ENCODE results near the gene NEK7. TPM values are rescaled to one million over a fixed set of nuclear protein-coding genes. Genes with fewer than 3 reads are reported as not detected.
"Not testable (repeated sequence)": the region's sequence is repeated elsewhere in the genome, so short reads cannot be mapped to it uniquely, and the experiment has no call there.

The NEK7 gene
- total RNA-seq, 2 experiments from 2014 or later = 71.4 to 77.4 TPM

DNA sequence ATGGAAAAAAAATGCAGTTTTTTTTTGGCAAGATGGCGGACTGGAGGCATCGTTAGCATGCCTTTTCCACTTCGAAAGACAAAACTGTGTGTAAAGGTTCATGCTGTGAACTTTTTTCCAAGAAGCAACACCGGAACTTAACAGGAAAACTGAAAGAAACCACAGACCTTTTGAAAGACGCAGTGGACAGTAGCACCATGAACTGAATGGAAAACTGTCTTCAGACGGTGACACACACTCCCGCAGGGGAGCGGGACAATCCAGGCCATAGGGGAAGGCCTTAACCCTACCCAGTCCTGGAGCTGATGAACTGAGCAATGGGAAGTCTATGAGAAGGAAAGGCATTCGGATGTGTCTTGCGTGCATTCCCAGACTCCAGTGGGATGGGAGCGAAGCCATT is 54.9 kb downstream of the NEK7 start:
- Mint-ChIP-seq H3K27me3 (no peaks in the 10 kb centered on the region), H3K9me3 (ENCODE audit: low read depth) (peaks cover 12% of the 10 kb centered on the region), H3K27ac (no peak overlapping the region), H3K4me3 (no peak overlapping the region), H3K4me1 (peaks cover 11% of the 10 kb centered on the region), H3K36me3 (peaks cover 49% of the 10 kb centered on the region)
- DNase-seq (no peak), ATAC-seq (no peak)
- CTCF ChIA-PET = no interaction called here

DNA sequence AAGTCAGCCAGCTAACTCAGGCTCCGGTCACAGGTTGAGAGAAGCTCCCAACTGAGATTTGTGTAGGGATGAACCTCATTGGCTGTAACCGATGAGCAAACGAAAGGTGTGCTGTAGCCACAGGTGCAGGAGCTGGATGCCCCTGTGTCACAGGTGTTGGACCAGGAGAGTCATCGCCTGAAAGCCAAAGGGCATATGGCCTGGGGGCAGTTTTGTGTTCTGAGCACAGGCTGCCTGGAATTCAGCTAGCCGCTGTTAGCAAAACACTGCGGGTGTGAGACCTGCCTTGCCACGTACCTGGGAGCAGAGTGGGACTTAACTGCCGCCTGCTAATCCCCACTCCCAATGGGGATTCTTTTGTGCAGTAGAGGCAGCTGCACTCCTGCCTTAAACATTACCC is 55.3 kb downstream of the NEK7 start:
- Mint-ChIP-seq H3K27ac (no peak overlapping the region), H3K4me3 (no peak overlapping the region), H3K36me3 (peaks cover 53% of the 10 kb centered on the region), H3K4me1 (peaks cover 12% of the 10 kb centered on the region), H3K9me3 (ENCODE audit: low read depth) (peaks cover 12% of the 10 kb centered on the region), H3K27me3 (no peaks in the 10 kb centered on the region)
- DNase-seq = no peak
- ATAC-seq = no peak
- CTCF ChIA-PET = interaction anchor here (1.2 to 1.3 kb wide), 2 partner anchors 14 to 62 kb away, joined by 3 read pairs; no protein-coding TSS in a partner anchor

DNA sequence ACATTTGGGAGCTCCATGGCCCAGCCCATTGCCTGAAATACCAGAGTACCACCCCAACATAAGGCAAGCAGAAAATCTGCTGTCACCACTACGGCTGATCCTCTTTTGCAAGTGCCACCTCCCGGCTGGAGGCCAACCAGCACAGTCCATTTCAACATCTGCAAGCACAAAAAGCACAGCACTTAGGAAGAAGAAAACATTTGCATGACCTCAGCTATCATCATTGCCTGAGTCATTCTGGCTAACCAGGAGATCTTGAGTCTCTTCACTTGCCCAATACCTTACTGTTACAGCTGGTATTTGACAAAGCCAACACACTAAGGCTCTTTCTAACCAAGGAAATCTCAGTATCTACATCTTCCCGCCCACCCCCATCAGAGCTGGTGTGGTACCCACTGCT is 55.9 kb downstream of the NEK7 start:
- CTCF ChIA-PET = interaction anchor here (1.2 to 1.3 kb wide), 2 partner anchors 15 to 62 kb away, joined by 3 read pairs; no protein-coding TSS in a partner anchor

DNA sequence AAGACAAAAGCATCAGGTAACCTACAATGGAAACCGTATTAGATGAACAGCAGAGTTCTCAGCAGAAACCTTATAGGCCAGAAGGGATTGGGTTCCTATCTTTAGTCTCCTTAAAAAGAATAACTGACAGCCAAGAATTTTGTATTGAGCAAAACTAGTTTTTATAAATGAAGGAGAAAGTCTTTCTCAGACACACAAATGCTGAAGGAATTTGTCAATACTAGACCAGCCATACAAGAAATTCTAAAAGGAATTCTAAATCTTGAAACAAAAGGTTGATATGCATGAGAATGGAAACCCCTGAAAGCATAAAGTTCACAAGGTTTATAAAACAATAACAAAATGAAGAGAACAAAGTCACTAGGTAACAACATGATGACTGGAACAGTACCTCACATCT is 58.1 kb downstream of the NEK7 start:
- H3K9me3 Mint-ChIP-seq (ENCODE audit: low read depth) = peaks cover 20% of the 10 kb centered on the region
- peaks cover 12% of the 10 kb centered on the region for H3K4me1 Mint-ChIP-seq
- CTCF ChIA-PET = no interaction called here
- no peak for ATAC-seq
- peaks cover 61% of the 10 kb centered on the region for H3K36me3 Mint-ChIP-seq
- DNase-seq = no peak
- no peak overlapping the region for H3K4me3 Mint-ChIP-seq
- no peak overlapping the region for H3K27ac Mint-ChIP-seq
- no peaks in the 10 kb centered on the region for H3K27me3 Mint-ChIP-seq

More for the DNA sequence above, 55.9 kb downstream of the NEK7 start:
- no peak for ATAC-seq
- no peak overlapping the region for H3K27ac Mint-ChIP-seq
- H3K36me3 Mint-ChIP-seq = peaks cover 58% of the 10 kb centered on the region
- peaks cover 17% of the 10 kb centered on the region for H3K9me3 Mint-ChIP-seq (ENCODE audit: low read depth)
- DNase-seq = no peak
- H3K4me1 Mint-ChIP-seq = peaks cover 12% of the 10 kb centered on the region
- H3K27me3 Mint-ChIP-seq = no peaks in the 10 kb centered on the region
- no peak overlapping the region for H3K4me3 Mint-ChIP-seq

DNA sequence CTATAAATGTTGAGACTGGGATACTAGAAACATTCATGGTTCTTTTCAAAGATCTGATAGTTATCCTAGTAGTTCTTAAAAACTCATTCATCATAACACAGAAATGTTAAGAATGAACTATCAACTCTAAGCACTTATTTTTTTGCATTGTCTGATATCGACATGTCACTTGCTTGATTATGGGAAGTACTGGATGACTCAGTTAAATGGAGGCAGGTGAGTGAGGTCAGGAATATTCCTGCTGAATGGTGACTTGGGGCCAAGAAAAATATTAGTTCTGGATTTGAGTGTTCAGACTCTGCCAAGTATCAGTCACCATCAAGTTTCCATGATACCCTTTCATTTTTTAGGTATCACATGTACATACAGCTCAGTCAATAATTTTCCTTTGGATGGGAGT is 63.6 kb downstream of the NEK7 start:
- peaks cover 12% of the 10 kb centered on the region for H3K4me1 Mint-ChIP-seq
- H3K36me3 Mint-ChIP-seq = peaks cover 50% of the 10 kb centered on the region
- H3K27me3 Mint-ChIP-seq = no peaks in the 10 kb centered on the region
- H3K4me3 Mint-ChIP-seq = no peak overlapping the region
- no peak for DNase-seq
- H3K9me3 Mint-ChIP-seq (ENCODE audit: low read depth) = peaks cover 24% of the 10 kb centered on the region
- H3K27ac Mint-ChIP-seq = no peak overlapping the region
- CTCF ChIA-PET = interaction anchor here (0.6 kb wide), 1 partner anchor 16 kb away, joined by 3 read pairs; no protein-coding TSS in a partner anchor
- ATAC-seq = no peak

DNA sequence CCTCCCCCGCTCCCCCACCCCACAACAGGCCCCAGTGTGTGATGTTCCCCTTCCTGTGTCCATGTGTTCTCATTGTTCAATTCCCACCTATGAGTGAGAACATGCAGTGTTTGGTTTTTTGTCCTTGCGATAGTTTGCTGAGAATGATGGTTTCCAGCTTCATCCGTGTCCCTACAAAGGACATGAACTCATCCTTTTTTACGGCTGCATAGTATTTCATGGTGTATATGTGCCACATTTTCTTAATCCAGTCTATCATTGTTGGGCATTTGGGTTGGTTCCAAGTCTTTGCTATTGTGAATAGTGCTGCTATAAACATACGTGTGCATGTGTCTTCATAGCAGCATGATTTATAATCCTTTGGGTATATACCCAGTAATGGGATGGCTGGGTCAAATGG is 70.2 kb downstream of the NEK7 start:
- H3K27ac Mint-ChIP-seq, H3K4me1 Mint-ChIP-seq, DNase-seq, CTCF ChIA-PET, H3K4me3 Mint-ChIP-seq, H3K27me3 Mint-ChIP-seq, ATAC-seq: not testable (repeated sequence)
- Mint-ChIP-seq H3K9me3 (ENCODE audit: low read depth) (peaks cover 13% of the 10 kb centered on the region), H3K36me3 (peaks cover 50% of the 10 kb centered on the region)

DNA sequence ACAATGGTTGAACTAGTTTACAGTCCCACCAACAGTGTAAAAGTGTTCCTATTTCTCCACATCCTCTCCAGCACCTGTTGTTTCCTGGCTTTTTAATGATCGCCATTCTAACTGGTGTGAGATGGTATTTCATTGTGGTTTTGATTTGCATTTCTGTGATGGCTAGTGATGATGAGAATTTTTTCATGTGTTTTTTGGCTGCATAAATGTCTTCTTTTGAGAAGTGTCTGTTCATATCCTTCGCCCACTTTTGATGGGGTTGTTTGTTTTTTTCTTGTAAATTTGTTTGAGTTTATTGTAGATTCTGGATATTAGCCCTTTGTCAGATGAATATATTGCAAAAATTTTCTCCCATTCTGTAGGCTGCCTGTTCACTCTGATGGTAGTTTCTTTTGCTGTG is 70.7 kb downstream of the NEK7 start:
- not testable (repeated sequence) for ATAC-seq

DNA sequence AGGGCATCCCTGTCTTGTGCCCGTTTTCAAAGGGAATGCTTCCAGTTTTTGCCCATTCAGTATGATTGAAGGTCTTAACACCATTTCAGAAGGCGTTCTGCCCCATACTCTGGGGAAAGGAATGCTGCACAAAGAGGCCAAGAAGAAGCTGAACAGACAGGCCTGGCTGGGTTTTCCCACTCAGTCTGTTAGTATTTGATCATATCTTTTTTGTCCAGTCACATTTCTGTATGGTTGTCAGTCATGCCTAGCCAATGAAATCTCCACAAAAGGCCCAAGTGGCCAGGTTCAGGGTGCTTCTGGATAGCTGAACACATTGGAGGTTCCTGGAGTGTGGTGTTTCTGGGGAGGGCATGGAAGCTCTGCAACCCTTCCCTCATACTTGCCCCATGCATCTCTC is 72.1 kb downstream of the NEK7 start:
- no peak overlapping the region for H3K27ac Mint-ChIP-seq
- peaks cover 5% of the 10 kb centered on the region for H3K9me3 Mint-ChIP-seq (ENCODE audit: low read depth)
- no peaks in the 10 kb centered on the region for H3K27me3 Mint-ChIP-seq
- H3K36me3 Mint-ChIP-seq = peaks cover 50% of the 10 kb centered on the region
- H3K4me1 Mint-ChIP-seq = peaks cover 12% of the 10 kb centered on the region
- DNase-seq (no peak), ATAC-seq (no peak)
- no peak overlapping the region for H3K4me3 Mint-ChIP-seq
- CTCF ChIA-PET = no interaction called here

More for the DNA sequence above, 70.7 kb downstream of the NEK7 start:
- H3K4me3 Mint-ChIP-seq, CTCF ChIA-PET, H3K4me1 Mint-ChIP-seq, DNase-seq, H3K27ac Mint-ChIP-seq, H3K27me3 Mint-ChIP-seq: not testable (repeated sequence)
- Mint-ChIP-seq H3K9me3 (ENCODE audit: low read depth) (peaks cover 11% of the 10 kb centered on the region), H3K36me3 (peaks cover 51% of the 10 kb centered on the region)

DNA sequence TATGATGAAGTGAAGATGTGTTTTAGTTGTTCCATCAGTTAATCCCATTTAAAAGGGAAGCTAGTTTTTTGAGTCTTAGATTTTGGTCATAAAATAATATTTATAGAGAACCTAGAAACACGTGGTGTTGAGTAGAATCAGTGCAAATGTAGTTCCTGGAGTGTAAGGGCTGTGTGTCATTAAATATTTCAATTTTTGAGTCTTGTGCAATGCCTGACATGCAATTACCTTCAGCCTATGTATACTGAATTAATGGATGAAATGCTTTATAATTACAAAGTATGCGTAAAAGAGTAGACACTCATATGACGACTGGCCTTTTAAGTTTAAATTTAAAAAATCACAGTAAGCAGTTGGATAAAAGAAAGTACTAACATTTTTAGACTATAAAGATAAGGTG is 75.0 kb downstream of the NEK7 start:
- CTCF ChIA-PET = interaction anchor here (0.9 to 1.5 kb wide), 2 partner anchors 13 to 76 kb away, joined by 4 read pairs; no protein-coding TSS in a partner anchor
- no peak overlapping the region for H3K27ac Mint-ChIP-seq
- H3K9me3 Mint-ChIP-seq (ENCODE audit: low read depth) = no peaks in the 10 kb centered on the region
- H3K4me3 Mint-ChIP-seq = no peak overlapping the region
- peaks cover 44% of the 10 kb centered on the region for H3K36me3 Mint-ChIP-seq
- DNase-seq (no peak), ATAC-seq (no peak)
- H3K4me1 Mint-ChIP-seq = peaks cover 25% of the 10 kb centered on the region
- no peaks in the 10 kb centered on the region for H3K27me3 Mint-ChIP-seq

DNA sequence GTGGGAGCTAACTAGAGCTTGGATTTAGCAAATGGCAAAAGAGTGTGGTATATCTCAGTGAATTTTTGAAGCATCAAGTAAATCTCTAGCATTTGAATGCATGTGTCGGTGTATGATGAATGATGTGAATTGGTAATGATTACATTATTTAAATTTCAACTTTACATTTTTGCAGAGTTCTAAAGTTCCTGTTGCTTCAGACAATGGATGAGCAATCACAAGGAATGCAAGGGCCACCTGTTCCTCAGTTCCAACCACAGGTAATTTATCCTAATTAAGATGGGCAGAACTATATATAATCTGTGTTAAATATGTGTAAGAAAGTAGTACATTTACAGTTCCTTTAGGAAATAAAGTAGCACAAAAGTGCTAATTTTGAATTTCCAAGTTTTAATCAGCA is 75.6 kb downstream of the NEK7 start:
- Mint-ChIP-seq H3K4me3 (no peak overlapping the region), H3K27ac (no peak overlapping the region), H3K9me3 (ENCODE audit: low read depth) (no peaks in the 10 kb centered on the region), H3K27me3 (no peaks in the 10 kb centered on the region), H3K36me3 (peaks cover 42% of the 10 kb centered on the region), H3K4me1 (peaks cover 25% of the 10 kb centered on the region)
- CTCF ChIA-PET = interaction anchor here (0.9 to 1.5 kb wide), 2 partner anchors 13 to 77 kb away, joined by 4 read pairs; no protein-coding TSS in a partner anchor
- no peak for DNase-seq
- ATAC-seq = no peak

DNA sequence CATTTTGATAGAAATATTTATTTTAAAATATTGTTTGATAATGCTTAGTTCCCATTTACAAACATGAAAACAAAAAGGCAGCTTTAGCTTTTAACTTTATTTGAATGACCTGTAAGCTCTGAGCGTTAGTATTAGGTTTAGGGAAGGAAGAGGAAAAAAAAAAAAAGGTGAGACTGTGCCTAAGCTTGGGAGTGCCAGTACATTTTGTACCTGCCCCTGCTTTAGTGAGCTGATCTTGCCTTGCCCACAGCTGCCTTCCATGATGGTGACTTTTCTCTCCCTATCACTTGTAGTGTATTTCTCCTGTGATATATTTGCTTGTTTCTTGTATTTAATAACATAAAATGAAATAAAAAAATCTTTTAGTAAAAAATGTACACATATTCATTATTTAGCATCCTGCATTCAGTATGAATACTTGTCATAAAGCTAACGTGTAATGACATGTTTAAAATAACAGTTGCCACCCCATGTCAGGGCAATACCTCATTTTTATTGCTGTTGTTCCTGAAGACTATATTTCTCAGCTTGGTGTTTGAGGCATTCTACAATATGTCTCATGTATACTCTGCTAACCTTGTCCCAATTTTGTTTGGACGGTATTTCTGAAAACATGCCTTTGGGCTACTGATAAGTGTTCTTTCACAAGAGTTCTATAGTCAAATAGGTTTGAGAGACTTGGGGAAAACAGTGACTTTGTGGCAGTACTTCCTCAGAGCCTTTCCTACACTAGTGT is 76.3 kb downstream of the NEK7 start:
- Mint-ChIP-seq H3K9me3 (ENCODE audit: low read depth) (no peaks in the 10 kb centered on the region), H3K36me3 (peaks cover 41% of the 10 kb centered on the region), H3K27me3 (no peaks in the 10 kb centered on the region), H3K4me1 (peaks cover 25% of the 10 kb centered on the region), H3K27ac (no peak overlapping the region), H3K4me3 (no peak overlapping the region)
- CTCF ChIA-PET = no interaction called here
- DNase-seq (no peak), ATAC-seq (no peak)

DNA sequence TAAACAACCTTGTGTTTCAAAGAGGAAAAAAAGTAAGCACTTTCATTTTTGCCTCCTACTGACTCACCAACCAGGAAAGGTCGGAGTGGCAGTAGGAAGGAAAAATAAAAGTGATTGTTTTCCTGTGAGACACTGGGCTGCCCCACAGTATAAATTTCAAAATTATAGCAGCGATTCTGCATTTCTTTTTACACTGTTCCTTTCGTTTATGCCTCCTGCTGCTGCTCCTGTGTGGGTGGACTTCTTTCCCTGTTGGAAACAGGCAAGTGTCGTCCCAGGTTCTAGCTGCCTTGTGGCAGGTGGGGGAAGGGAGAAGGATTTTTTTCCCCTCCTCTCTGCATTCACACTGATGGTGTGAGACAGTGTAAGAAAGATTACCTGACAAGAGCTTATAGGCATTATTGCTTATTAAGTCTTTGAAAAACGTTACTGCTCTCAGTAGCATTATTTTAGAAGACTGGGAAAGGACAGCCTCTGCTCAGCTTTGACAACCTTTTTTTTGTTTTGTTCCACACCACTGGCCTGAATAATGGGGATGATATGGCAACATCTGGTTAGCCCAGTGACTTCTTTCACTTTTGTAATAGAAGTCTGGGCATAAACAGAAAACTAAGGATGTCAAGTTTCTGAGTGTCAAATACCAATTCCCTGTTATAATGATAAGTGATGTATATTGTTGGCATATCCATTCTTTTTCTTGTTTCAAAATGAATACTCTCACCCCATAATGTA is 77.9 kb downstream of the NEK7 start:
- H3K4me1 Mint-ChIP-seq = peaks cover 22% of the 10 kb centered on the region
- no peaks in the 10 kb centered on the region for H3K27me3 Mint-ChIP-seq
- peak overlapping the region; percentile 10 for H3K4me3 Mint-ChIP-seq
- peaks cover 40% of the 10 kb centered on the region for H3K36me3 Mint-ChIP-seq
- CTCF ChIA-PET = no interaction called here
- no peak for DNase-seq
- ATAC-seq = peak; percentile 47
- no peaks in the 10 kb centered on the region for H3K9me3 Mint-ChIP-seq (ENCODE audit: low read depth)
- H3K27ac Mint-ChIP-seq = peak overlapping the region; percentile 49

DNA sequence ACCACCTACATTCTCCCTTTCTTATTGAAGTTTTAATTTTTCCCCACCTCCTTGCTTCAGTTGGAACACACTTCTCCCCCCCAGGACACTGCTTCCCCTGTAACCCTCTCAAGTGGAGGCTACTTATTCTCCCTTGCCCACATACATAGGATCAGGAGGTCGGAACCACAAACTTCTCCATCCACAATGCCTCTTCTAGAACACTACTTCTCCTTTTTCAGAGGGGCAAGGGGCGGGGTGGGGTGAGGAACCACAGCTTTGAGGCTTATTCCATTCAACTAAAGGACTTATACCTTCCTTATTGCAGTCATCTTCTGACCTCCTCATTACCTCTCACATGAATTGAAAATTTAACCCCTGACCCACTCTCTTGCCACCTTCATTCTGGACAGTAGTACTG is 81.3 kb downstream of the NEK7 start:
- peaks cover 3% of the 10 kb centered on the region for H3K9me3 Mint-ChIP-seq (ENCODE audit: low read depth)
- ATAC-seq = no peak
- DNase-seq = no peak
- H3K4me3 Mint-ChIP-seq = no peak overlapping the region
- peaks cover 34% of the 10 kb centered on the region for H3K4me1 Mint-ChIP-seq
- no peaks in the 10 kb centered on the region for H3K27me3 Mint-ChIP-seq
- CTCF ChIA-PET = no interaction called here
- H3K27ac Mint-ChIP-seq = no peak overlapping the region
- peaks cover 37% of the 10 kb centered on the region for H3K36me3 Mint-ChIP-seq

DNA sequence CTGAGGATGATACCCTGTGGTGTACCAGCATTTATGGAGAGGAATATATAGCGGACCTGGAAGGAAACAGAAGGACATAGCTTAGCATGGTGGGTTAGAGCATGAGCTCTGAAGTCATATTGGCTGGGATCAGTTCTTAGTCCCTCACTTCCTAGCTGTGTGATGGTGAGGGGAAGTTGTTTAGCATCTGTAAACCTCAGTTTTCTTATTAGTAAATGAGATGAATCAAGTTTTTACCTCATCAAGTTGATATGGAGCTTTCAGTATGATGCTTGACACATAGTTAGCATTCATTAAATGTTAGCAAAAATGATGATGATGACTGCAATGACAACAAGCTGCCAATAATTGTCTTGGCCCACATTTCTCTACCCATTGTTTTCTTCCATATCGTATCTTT is 84.8 kb downstream of the NEK7 start:
- ATAC-seq (peak; percentile 49), DNase-seq (no peak)
- Mint-ChIP-seq H3K36me3 (peaks cover 35% of the 10 kb centered on the region), H3K27me3 (no peaks in the 10 kb centered on the region), H3K4me1 (peaks cover 16% of the 10 kb centered on the region), H3K9me3 (ENCODE audit: low read depth) (peaks cover 3% of the 10 kb centered on the region), H3K27ac (no peak overlapping the region), H3K4me3 (no peak overlapping the region)
- CTCF ChIA-PET = no interaction called here

All from activated CD8-positive, alpha-beta memory T cell treated with anti-CD3 and anti-CD28 coated beads, Interleukin-2, amount 10 ng/mL, durations not matched to agents 7 days and 5 days (primary cell).